B cell (primary cell): ENCODE measurements around the gene PTPRM. TPM values are rescaled to one million over a fixed set of nuclear protein-coding genes. Genes with fewer than 3 reads are reported as not detected.

Experiments used
- ATAC-seq: fragments of 200-7000 bp; cut with Tn5 transposase; one replicate; pipeline ENCODE4 v1.10.0; 2021; ENCODE audit warnings: low read depth, mild to moderate bottlenecking, moderate number of reproducible peaks, moderate library complexity
- CTCF ChIA-PET: fragments of 350-600 bp; sonication (Branson Sonifier 250); formaldehyde crosslinking; loops from one replicate; lab custom pipeline; 2021; ENCODE audit warnings: antibody characterized with exemption, inconsistent platforms; lab: Charles Lee
- POLR2A ChIA-PET: fragments of 350-600 bp; sonication (Branson Sonifier 250); formaldehyde crosslinking; loops from one replicate; lab custom pipeline; 2021; ENCODE audit warnings: antibody characterized with exemption; lab: Charles Lee
- DNase-seq: peaks from one replicate; pipeline ENCODE4 v3.0.0; 2013
- H2AFZ ChIP-seq: 2 replicates; pipeline ENCODE4 v1.6.1; 2012; ENCODE audit warnings: mild to moderate bottlenecking, low read depth, low read length; ENCODE audit not compliant: insufficient read depth, poor library complexity, severe bottlenecking
- H3K27ac ChIP-seq, 2 donors: 1 replicate in 1 of 2; 2 replicates in 1 of 2; pipeline ENCODE4 v1.5.1; 2012 to 2013; ENCODE audit warnings: low read length in 2 of 2, mild to moderate bottlenecking in 2 of 2, moderate library complexity in 1 of 2
- H3K27me3 ChIP-seq, 4 experiments: fragments of 200-600 bp in 1 of 4; sonication (generic) in 1 of 4; replicated peaks in 1 of 4; 1 replicate in 2 of 4; 2 replicates in 2 of 4; pipeline versions ENCODE4 v1.6.1 to v1.7.0; 2013 to 2016; ENCODE audit warnings: low read length in 3 of 4, mild to moderate bottlenecking in 2 of 4, mixed read lengths in 1 of 4, moderate library complexity in 1 of 4; ENCODE audit not compliant: insufficient read depth in 4 of 4, control insufficient read depth in 3 of 4; ENCODE audit errors: control extremely low read depth in 1 of 4
- H3K36me3 ChIP-seq, 2 experiments: replicated peaks in 1 of 2; 1 replicate in 1 of 2; 2 replicates in 1 of 2; pipeline versions ENCODE4 v1.6.1 to v1.7.1; 2013; ENCODE audit warnings: low read length in 1 of 2; ENCODE audit not compliant: insufficient read depth in 2 of 2, control insufficient read depth in 1 of 2; ENCODE audit errors: control extremely low read depth in 1 of 2, extremely low read depth in 1 of 2
- H3K4me1 ChIP-seq, 2 donors: fragments of 200-600 bp in 1 of 2; sonication (generic) in 1 of 2; 1 replicate in 1 of 2; 2 replicates in 1 of 2; pipeline versions ENCODE4 v1.5.1 to v1.6.1; 2013 to 2017; ENCODE audit warnings: low read length in 2 of 2; ENCODE audit not compliant: control insufficient read depth in 2 of 2, insufficient read depth in 2 of 2
- H3K4me2 ChIP-seq: replicated peaks from 2 replicates; pipeline ENCODE3; 2012; ENCODE audit warnings: mild to moderate bottlenecking, low read depth, low read length; ENCODE audit not compliant: poor library complexity, severe bottlenecking
- H3K4me3 ChIP-seq, 5 experiments: fragments of 200-600 bp in 1 of 5; sonication (generic) in 1 of 5; 1 replicate in 3 of 5; 2 replicates in 2 of 5; pipeline versions ENCODE4 v1.5.1 to v1.7.0; 2011 to 2016; ENCODE audit warnings: low read length in 4 of 5, mild to moderate bottlenecking in 4 of 5, low read depth in 2 of 5, control low read depth in 1 of 5, moderate library complexity in 1 of 5; ENCODE audit not compliant: insufficient read depth in 1 of 5; ENCODE audit errors: control extremely low read depth in 1 of 5, extremely low read depth in 1 of 5
- H3K79me2 ChIP-seq: fragments of 200-600 bp; sonication (generic); one replicate; pipeline ENCODE4 v1.6.0; 2016; ENCODE audit warnings: low read length; ENCODE audit not compliant: control insufficient read depth, insufficient read depth
- H3K9ac ChIP-seq: fragments of 200-600 bp; sonication (generic); 2 replicates; pipeline ENCODE4 v1.6.1; 2017; ENCODE audit warnings: mild to moderate bottlenecking, low read length, moderate library complexity
- H3K9me3 ChIP-seq, 3 donors: one replicate each; pipeline versions ENCODE4 v1.6.1 to v1.7.1; 2013; ENCODE audit warnings: low read length in 2 of 3; ENCODE audit not compliant: control insufficient read depth in 2 of 3, insufficient read depth in 1 of 3; ENCODE audit errors: control extremely low read depth in 1 of 3
- H4K20me1 ChIP-seq: 2 replicates; pipeline ENCODE4 v1.6.0; 2012; ENCODE audit warnings: mild to moderate bottlenecking, low read length; ENCODE audit not compliant: insufficient read depth, control insufficient read depth, poor library complexity, severe bottlenecking
- H3K27ac Mint-ChIP-seq: one replicate; pipeline ENCODE4 v1.8.0; 2021; ENCODE audit warnings: mixed read lengths
- H3K27me3 Mint-ChIP-seq: one replicate; pipeline ENCODE4 v1.8.0; 2021; ENCODE audit warnings: mixed read lengths
- H3K4me1 Mint-ChIP-seq: one replicate; pipeline ENCODE4 v1.8.0; 2021; ENCODE audit warnings: mixed read lengths
- H3K4me3 Mint-ChIP-seq: one replicate; pipeline ENCODE4 v1.8.0; 2021; ENCODE audit warnings: mixed read lengths
- H3K9me3 Mint-ChIP-seq: one replicate; pipeline ENCODE4 v1.8.0; 2022; ENCODE audit warnings: mixed read lengths; ENCODE audit not compliant: insufficient read depth
- CTCF ChIP-seq: fragments of 200-600 bp; IDR thresholded peaks from one replicate; pipeline ENCODE4 v1.8.0; 2022; ENCODE audit warnings: antibody characterized with exemption, mild to moderate bottlenecking
- EZH2 ChIP-seq: IDR thresholded peaks from 2 replicates; pipeline ENCODE4 v1.6.1; 2012; ENCODE audit warnings: borderline replicate concordance, low read depth, mild to moderate bottlenecking, moderate library complexity, low read length; ENCODE audit not compliant: insufficient read depth, poor library complexity, severe bottlenecking
- WGBS: methylation state at CpG from one replicate; pipeline ENCODE4 v1.1.5; 2013; ENCODE audit warnings: missing lambda C conversion rate; ENCODE audit not compliant: insufficient coverage; 5-methylcytosine and 5-hydroxymethylcytosine counted together
- intact Hi-C: fragments of 100-400 bp; cut with micrococcal nuclease; formaldehyde crosslinking; loops from one replicate; pipeline ENCODE4 v1.10.0; 2022
- polyA plus RNA-seq: library from polyadenylated mRNA; depleted of rRNA; stranded (reverse); fragments of >200 nt; gene quantifications from 2 replicates; pipeline ENCODE4 v1.2.3, GENCODE V29; 2012
- total RNA-seq, 2 donors: library from RNA; stranded (reverse); fragments of 120-200 nt in 1 of 2; gene quantifications; 1 replicate in 1 of 2; 2 replicates in 1 of 2; pipeline versions ENCODE4 v1.2.3 to v1.2.4, GENCODE V29; 2013 to 2022

The PTPRM gene
- total and polyA plus RNA-seq, 2 donors (not counting 1 experiment from before 2014, with no cell fraction given), result 0.20 to 0.89 TPM

GRCh38 chr18:7585276-7585670 is 18.2 kb downstream of the PTPRM start:
- no peak overlapping the region for H3K9ac ChIP-seq
- H3K4me3 ChIP-seq, result no peak overlapping the region
- no peak overlapping the region for H2AFZ ChIP-seq
- ATAC-seq (no peak), DNase-seq (no peak)
- ChIA-PET POLR2A (no interaction called here), CTCF (no interaction called here)
- H3K79me2 ChIP-seq, result no peaks in the 10 kb centered on the region
- TF ChIP-seq EZH2, result no peak
- TF ChIP-seq CTCF, result no peak
- 75% methylated on average over 3 of the region's 4 CpGs for WGBS
- no peaks in the 10 kb centered on the region for H3K4me1 ChIP-seq
- Mint-ChIP-seq H3K27me3 (no peaks in the 10 kb centered on the region), H3K4me1 (no peaks in the 10 kb centered on the region), H3K9me3 (no peaks in the 10 kb centered on the region), H3K27ac (no peak overlapping the region), H3K4me3 (no peak overlapping the region)
- no peak overlapping the region for H3K27ac ChIP-seq
- no peaks in the 10 kb centered on the region for H3K9me3 ChIP-seq
- no peaks in the 10 kb centered on the region for H3K36me3 ChIP-seq
- H3K27me3 ChIP-seq, result no peaks in the 10 kb centered on the region
- intact Hi-C loops, result no loop called here
- H3K4me2 ChIP-seq, result no peak overlapping the region
- no peaks in the 10 kb centered on the region for H4K20me1 ChIP-seq

- H3K4me3 ChIP-seq, result no peak overlapping the region
- ATAC-seq (no peak), DNase-seq (no peak)
- Mint-ChIP-seq H3K27me3 (peaks cover 4% of the 10 kb centered on the region), H3K4me3 (no peak overlapping the region), H3K9me3 (no peaks in the 10 kb centered on the region), H3K4me1 (peaks cover 2% of the 10 kb centered on the region), H3K27ac (no peak overlapping the region)
- no peaks in the 10 kb centered on the region for H3K79me2 ChIP-seq
- H3K27me3 ChIP-seq, result no peaks in the 10 kb centered on the region
- no CpG with 5 or more reads among the region's 1 CpG for WGBS
- H3K36me3 ChIP-seq, result no peaks in the 10 kb centered on the region
- ChIA-PET POLR2A (no interaction called here), CTCF (no interaction called here)
- no peak overlapping the region for H3K9ac ChIP-seq
- H3K4me1 ChIP-seq, result no peaks in the 10 kb centered on the region
- H3K27ac ChIP-seq, result no peak overlapping the region
- no peak overlapping the region for H2AFZ ChIP-seq
- no peaks in the 10 kb centered on the region for H3K9me3 ChIP-seq
- no peak for TF ChIP-seq CTCF
- TF ChIP-seq EZH2, result no peak
- no peak overlapping the region for H3K4me2 ChIP-seq
- H4K20me1 ChIP-seq, result no peaks in the 10 kb centered on the region
- intact Hi-C loops, result no loop called here
Measured at GRCh38 chr18:7586379-7586778, 19.3 kb downstream of the PTPRM start.
